ENCODE data around the gene TCEAL5.
"Not testable (repeated sequence)": the region's sequence is repeated elsewhere in the genome, so short reads cannot be mapped to it uniquely, and the experiment has no call there.

Gene TCEAL5

GRCh38 chrX:103233263-103233662 lies 43.3 kb downstream of the TCEAL5 start:
- no peak for DNase-seq

DNA sequence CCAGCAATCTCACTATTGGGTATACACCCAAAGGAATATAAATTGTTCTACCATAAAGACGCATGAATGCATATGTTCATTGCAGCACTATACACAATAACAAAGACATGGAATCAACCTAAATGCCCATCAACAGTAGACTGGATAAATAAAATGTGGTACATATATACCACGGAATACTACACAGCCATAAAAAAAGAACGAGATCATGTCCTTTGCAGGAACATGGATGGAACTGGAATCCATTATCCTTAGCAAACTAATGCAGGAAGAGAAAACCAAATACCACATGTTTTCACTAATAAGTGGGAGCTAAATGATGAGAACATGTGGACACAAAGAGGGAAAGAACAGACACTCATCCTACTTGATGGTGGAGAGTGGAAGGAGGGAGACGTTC lies 50.6 kb downstream of the TCEAL5 start:
- DNase-seq = not testable (repeated sequence)

Measured in hematopoietic multipotent progenitor cell treated with erythropoietin and hydrocortisone succinate and interleukin-3 and kit ligand, for 8 days (in vitro differentiated cells).